GM23248 (cell line): ENCODE results near the gene FUBP3. TPM values are rescaled to one million over a fixed set of nuclear protein-coding genes. Genes with fewer than 3 reads are reported as not detected.
A peak's percentile ranks its signal among the peaks of the same experiment; 100 is the strongest.

Source experiments
- DNase-seq: peaks from one replicate; pipeline ENCODE4 v3.0.0-alpha.2; 2015
- H2AFZ ChIP-seq: fragments of 200-600 bp; sonication (generic); 2 replicates; pipeline ENCODE4 v1.6.1; 2016; ENCODE audit warnings: antibody characterized with exemption
- H3F3A ChIP-seq: fragments of 200-600 bp; sonication (generic); 2 replicates; pipeline ENCODE4 v1.6.1; 2016; ENCODE audit warnings: mild to moderate bottlenecking, antibody characterized with exemption, mixed run types; ENCODE audit not compliant: insufficient read depth
- H3K27ac ChIP-seq: fragments of 200-600 bp; sonication (generic); 2 replicates; pipeline ENCODE4 v1.5.1; 2016; ENCODE audit warnings: mild to moderate bottlenecking
- H3K27me3 ChIP-seq: fragments of 200-600 bp; sonication (generic); replicated peaks from 2 replicates; pipeline ENCODE4 v1.6.1; 2016; ENCODE audit warnings: mild to moderate bottlenecking; ENCODE audit not compliant: insufficient read depth
- H3K36me3 ChIP-seq: fragments of 200-600 bp; sonication (generic); 2 replicates; pipeline ENCODE4 v1.6.1; 2016; ENCODE audit warnings: low read depth, mild to moderate bottlenecking
- H3K4me1 ChIP-seq: fragments of 200-600 bp; sonication (generic); 2 replicates; pipeline ENCODE4 v1.6.1; 2016; ENCODE audit warnings: mild to moderate bottlenecking; ENCODE audit not compliant: insufficient read depth
- H3K4me2 ChIP-seq: fragments of 200-600 bp; sonication (generic); one replicate; pipeline ENCODE4 v1.6.1; 2016; ENCODE audit warnings: mild to moderate bottlenecking; ENCODE audit not compliant: unreplicated experiment
- H3K4me3 ChIP-seq: fragments of 200-600 bp; sonication (generic); 2 replicates; pipeline ENCODE4 v1.5.1; 2016; ENCODE audit warnings: mild to moderate bottlenecking
- H3K79me2 ChIP-seq: fragments of 200-600 bp; sonication (generic); 2 replicates; pipeline ENCODE4 v1.6.1; 2016; ENCODE audit warnings: mild to moderate bottlenecking; ENCODE audit not compliant: insufficient read depth
- H3K9ac ChIP-seq: fragments of 200-600 bp; sonication (generic); 2 replicates; pipeline ENCODE4 v1.6.1; 2016; ENCODE audit warnings: mild to moderate bottlenecking
- H3K9me2 ChIP-seq: fragments of 200-600 bp; sonication (generic); 2 replicates; pipeline ENCODE4 v1.6.1; 2016; ENCODE audit warnings: mixed run types, mild to moderate bottlenecking, moderate library complexity; ENCODE audit not compliant: insufficient read depth
- H3K9me3 ChIP-seq: fragments of 200-600 bp; sonication (generic); one replicate; pipeline ENCODE4 v1.6.1; 2017; ENCODE audit warnings: low read depth
- H4K20me1 ChIP-seq: fragments of 200-600 bp; sonication (generic); 2 replicates; pipeline ENCODE4 v1.6.0; 2016; ENCODE audit not compliant: insufficient read depth
- EZH2 ChIP-seq: fragments of 200-600 bp; sonication (generic); IDR thresholded peaks from 2 replicates; pipeline ENCODE4 v1.6.1; 2018; ENCODE audit warnings: antibody characterized with exemption, mild to moderate bottlenecking; ENCODE audit not compliant: insufficient read depth, poor library complexity, severe bottlenecking
- EZH2phosphoT487 ChIP-seq: fragments of 200-600 bp; sonication (generic); IDR thresholded peaks from 2 replicates; pipeline ENCODE4 v1.6.1; 2018; ENCODE audit warnings: antibody characterized with exemption, moderate library complexity, mild to moderate bottlenecking, low read depth; ENCODE audit not compliant: insufficient read depth
- WGBS, 2 experiments: methylation state at CpG; one replicate each; pipeline ENCODE4 v1.1.6; 2015 to 2017; ENCODE audit warnings: low lambda C conversion rate in 2 of 2, low coverage in 1 of 2; ENCODE audit errors: missing lambda C conversion rate in 2 of 2; 5-methylcytosine and 5-hydroxymethylcytosine counted together
- in situ Hi-C: fragments of 300-500 bp; cut with MboI; formaldehyde crosslinking; loops from 2 replicates; pipeline ENCODE4 v1.15.0; 2020
- polyA plus RNA-seq: library from polyadenylated mRNA; unstranded; fragments of >200 nt; fragmentation: Nextera tagmentation; extraction: Ambion mirVana; gene quantifications from 2 replicates; pipeline ENCODE4 v1.2.1, GENCODE V29; 2016
- total RNA-seq: library from RNA; depleted of rRNA; stranded (reverse); fragments of >200 nt; shearing (Covaris generic); gene quantifications from 2 replicates; pipeline ENCODE4 v1.2.3, GENCODE V29; 2014

FUBP3 gene
- total and polyA plus RNA-seq, 2 experiments from 2014 or later = 53.5 to 55.8 TPM

DNA sequence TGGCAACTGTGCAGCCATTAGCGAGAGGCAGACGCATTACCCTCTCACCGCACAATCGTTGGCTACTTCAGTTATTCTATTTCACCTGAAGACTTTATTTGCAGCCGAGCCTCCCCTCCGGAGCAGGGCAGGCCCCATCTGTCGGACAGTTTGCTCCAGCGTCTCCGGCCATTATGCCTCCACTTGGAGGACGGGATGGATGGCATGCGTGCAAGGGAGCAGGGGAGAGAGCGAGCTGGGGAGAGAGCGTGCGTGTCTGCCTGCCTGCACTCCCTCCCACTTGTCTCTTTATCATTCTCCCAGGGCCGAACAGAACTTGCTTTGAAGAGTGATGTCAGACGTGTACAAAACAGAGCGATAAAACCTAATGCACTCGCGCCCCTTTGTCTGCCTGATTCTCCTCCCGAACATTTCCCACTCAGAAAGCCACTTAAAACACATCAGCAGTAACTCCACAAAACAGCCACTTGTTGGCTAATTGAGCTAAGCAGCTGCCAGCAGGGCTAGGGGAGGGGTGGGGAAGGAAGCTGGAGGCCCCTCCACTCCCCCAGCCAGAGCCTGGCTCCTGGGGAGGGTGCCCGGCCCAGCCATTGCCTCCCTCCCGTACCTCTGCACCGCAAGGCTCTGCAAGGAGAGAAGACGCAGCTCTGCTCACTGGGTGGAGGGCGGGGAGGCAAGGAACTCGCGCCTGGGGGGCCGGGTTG lies 43.4 kb upstream of the FUBP3 start:
- Histone ChIP-seq H4K20me1 (no peaks in the 10 kb centered on the region), H3K36me3 (no peaks in the 10 kb centered on the region), H3K27me3 (no peaks in the 10 kb centered on the region), H3K9ac (no peak overlapping the region), H3K4me2 (peak overlapping the region; percentile 68), H2AFZ (peak overlapping the region; percentile 28; the same call in 1 of the 2 replicates), H3K4me3 (peak overlapping the region; percentile 41; the same call in 1 of the 2 replicates), H3K9me3 (no peaks in the 10 kb centered on the region), H3K27ac (no peak overlapping the region), H3K79me2 (no peaks in the 10 kb centered on the region), H3K4me1 (peaks cover 9% of the 10 kb centered on the region; the same call in 1 of the 2 replicates), H3F3A (no peaks in the 10 kb centered on the region), H3K9me2 (no peaks in the 10 kb centered on the region)
- TF ChIP-seq EZH2 (no peak), EZH2phosphoT487 (no peak)
- 21 to 26% methylated on average over 21 to 28 of the region's 28 CpGs for WGBS, 2 experiments
- in situ Hi-C loops = no loop called here
- peak; percentile 57 for DNase-seq

DNA sequence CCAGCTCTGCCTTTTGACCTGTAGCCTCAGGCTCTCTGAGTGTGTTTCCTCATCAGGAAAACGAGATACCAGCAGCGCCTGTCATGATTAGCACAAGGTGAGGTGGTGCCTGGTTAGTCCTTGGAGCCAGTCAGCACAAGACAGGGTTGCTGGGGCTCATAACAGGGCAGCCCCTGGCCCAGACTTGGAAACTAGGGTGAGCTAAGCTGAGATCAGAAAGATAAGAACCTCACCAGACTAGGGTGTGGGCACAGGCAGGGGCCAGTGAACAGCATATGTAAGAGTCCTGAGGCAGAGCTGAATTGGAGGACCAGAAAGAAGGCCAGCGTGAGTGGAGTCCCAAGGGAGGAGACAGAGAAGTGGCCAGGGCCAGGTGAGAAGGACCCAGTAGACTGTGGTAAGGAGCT lies 42.7 kb upstream of the FUBP3 start:
- 77 to 82% methylated on average over 3 of the region's 3 CpGs for WGBS, 2 experiments
- Histone ChIP-seq H3K4me3 (no peak overlapping the region), H3K27ac (no peak overlapping the region), H3K9me3 (no peaks in the 10 kb centered on the region), H3K79me2 (no peaks in the 10 kb centered on the region), H3K36me3 (no peaks in the 10 kb centered on the region), H3K9ac (no peak overlapping the region), H3K4me1 (peaks cover 9% of the 10 kb centered on the region; the same call in 1 of the 2 replicates), H4K20me1 (no peaks in the 10 kb centered on the region), H3K9me2 (no peaks in the 10 kb centered on the region), H2AFZ (no peak overlapping the region), H3F3A (no peaks in the 10 kb centered on the region), H3K4me2 (no peak overlapping the region), H3K27me3 (no peaks in the 10 kb centered on the region)
- DNase-seq = no peak
- in situ Hi-C loops = no loop called here
- TF ChIP-seq EZH2phosphoT487 (no peak), EZH2 (no peak)

DNA sequence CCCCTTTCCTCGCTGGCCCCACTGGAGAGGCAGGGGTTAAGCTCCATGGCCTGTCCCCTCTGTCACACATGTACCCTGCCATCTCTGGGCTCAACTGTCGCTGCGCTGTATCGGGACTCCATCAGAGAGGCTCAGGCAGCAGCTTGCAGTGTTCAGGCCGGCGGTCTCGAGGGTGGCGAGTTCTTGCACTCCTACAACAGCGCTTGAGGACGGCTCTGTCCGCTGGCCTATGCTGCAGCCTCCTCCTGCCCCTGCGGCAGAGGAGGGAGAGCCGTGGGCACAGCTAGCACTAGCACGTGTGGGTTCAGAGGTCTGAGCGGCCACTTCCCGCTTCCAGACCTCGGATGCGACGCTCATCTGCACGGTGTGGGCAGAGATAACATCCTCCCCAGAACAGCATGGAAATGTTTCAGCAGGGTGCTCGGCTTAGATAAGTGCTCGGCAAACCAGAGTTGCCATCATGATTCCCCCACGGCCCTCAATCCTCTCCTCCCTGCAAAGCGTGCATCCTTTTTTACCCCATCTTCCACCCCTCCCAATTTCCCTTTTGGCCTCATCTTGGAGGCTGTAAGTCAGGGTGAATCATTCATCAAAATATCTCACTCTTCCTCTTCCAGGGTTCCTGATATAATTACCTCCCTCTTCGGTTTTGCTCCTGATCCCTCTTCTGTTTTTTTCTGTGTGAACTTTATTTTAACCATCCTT lies 41.9 kb upstream of the FUBP3 start:
- peak; percentile 37 for DNase-seq
- peak overlapping the region; percentile 34 for H3K4me2 ChIP-seq
- no peaks in the 10 kb centered on the region for H3F3A ChIP-seq
- no peaks in the 10 kb centered on the region for H3K9me3 ChIP-seq
- no peaks in the 10 kb centered on the region for H3K36me3 ChIP-seq
- H3K27ac ChIP-seq = no peak overlapping the region
- no peaks in the 10 kb centered on the region for H4K20me1 ChIP-seq
- H3K9ac ChIP-seq = no peak overlapping the region
- no peak overlapping the region for H3K4me3 ChIP-seq
- peaks cover 9% of the 10 kb centered on the region; the same call in 1 of the 2 replicates for H3K4me1 ChIP-seq
- TF ChIP-seq EZH2phosphoT487 = no peak
- TF ChIP-seq EZH2 = no peak
- no peaks in the 10 kb centered on the region for H3K9me2 ChIP-seq
- in situ Hi-C loops = no loop called here
- H3K79me2 ChIP-seq = no peaks in the 10 kb centered on the region
- H2AFZ ChIP-seq = peak overlapping the region; percentile 32; the same call in 1 of the 2 replicates
- 25 to 27% methylated on average over 22 to 23 of the region's 25 CpGs for WGBS, 2 experiments
- no peaks in the 10 kb centered on the region for H3K27me3 ChIP-seq

- WGBS, 2 experiments = 49 to 50% methylated on average over 11 of the region's 11 CpGs
- Histone ChIP-seq H3K79me2 (no peaks in the 10 kb centered on the region), H2AFZ (no peak overlapping the region), H3K4me1 (peaks cover 9% of the 10 kb centered on the region; the same call in 1 of the 2 replicates), H3K36me3 (no peaks in the 10 kb centered on the region), H3K4me2 (no peak overlapping the region), H3F3A (no peaks in the 10 kb centered on the region), H3K27ac (no peak overlapping the region), H3K9me2 (no peaks in the 10 kb centered on the region), H3K4me3 (no peak overlapping the region), H3K9me3 (no peaks in the 10 kb centered on the region), H4K20me1 (no peaks in the 10 kb centered on the region), H3K27me3 (no peaks in the 10 kb centered on the region), H3K9ac (no peak overlapping the region)
- peak; percentile 76 for DNase-seq
- no peak for TF ChIP-seq EZH2
- TF ChIP-seq EZH2phosphoT487 = no peak
- in situ Hi-C loops = no loop called here
Measured at GRCh38 chr9:130539420-130540223, 39.8 kb upstream of the FUBP3 start.
